H1 (cell line): ENCODE data around the gene CRY1. TPM values are rescaled to one million over a fixed set of nuclear protein-coding genes. Genes with fewer than 3 reads are reported as not detected.

Experiments
- CHD2 ChIP-seq: IDR thresholded peaks from 2 replicates; pipeline ENCODE4 v1.6.1; 2012; ENCODE audit warnings: low read length, improper control_type of control experiment
- CREB1 ChIP-seq: IDR thresholded peaks from 2 replicates; pipeline ENCODE4 v1.6.1; 2012; ENCODE audit warnings: inconsistent platforms
- EGR1 ChIP-seq: IDR thresholded peaks from 2 replicates; pipeline ENCODE4 v1.6.1; 2011; ENCODE audit warnings: low read depth, low read length, borderline replicate concordance
- FOSL1 ChIP-seq: IDR thresholded peaks from 2 replicates; pipeline ENCODE4 v1.6.1; 2011; ENCODE audit warnings: mild to moderate bottlenecking, low read depth, low read length, moderate library complexity; ENCODE audit not compliant: insufficient read depth
- JUND ChIP-seq: IDR thresholded peaks from 2 replicates; pipeline ENCODE4 v1.6.1; 2011; ENCODE audit warnings: mild to moderate bottlenecking, improper control_type of control experiment, low read length
- KDM1A ChIP-seq: fragments of 200-600, 300-600 bp; sonication (generic); IDR thresholded peaks from 2 replicates; pipeline ENCODE4 v1.7.1; 2016; ENCODE audit warnings: mild to moderate bottlenecking, low read length, borderline replicate concordance
- KDM5A ChIP-seq: fragments of 200-600 bp; IDR thresholded peaks from 2 replicates; pipeline ENCODE4 v1.7.1; 2012; ENCODE audit warnings: mild to moderate bottlenecking, low read length, inconsistent platforms, mixed read lengths
- SUZ12 ChIP-seq: fragments of 200-600 bp; sonication (generic); IDR thresholded peaks from 2 replicates; pipeline ENCODE4 v1.6.1; 2012; ENCODE audit warnings: mild to moderate bottlenecking, inconsistent platforms, low read length, moderate library complexity, mixed read lengths
- polyA plus RNA-seq, 7 experiments: library from polyadenylated mRNA; depleted of rRNA in 3 of 7; stranded (reverse) in 5 of 7; unstranded in 2 of 7; fragments of >200 nt in 5 of 7; fragments of 200-250 nt in 2 of 7; gene quantifications; 1 replicate in 5 of 7; 2 replicates in 1 of 7; 4 replicates in 1 of 7; pipeline versions ENCODE4 v1.2.1 to v1.2.3, GENCODE V29; 2011 to 2013; ENCODE audit warnings: missing spikeins in 2 of 7, mixed read lengths in 2 of 7
- total RNA-seq: library from RNA; stranded (reverse); fragmentation: NEBNext Ultra II Directional; extraction: Animal tissue kit (Norgen Biotek cat#: 25700); gene quantifications from 2 replicates; pipeline ENCODE4 v1.2.1, GENCODE V29; 2021

The CRY1 gene
- total and polyA plus RNA-seq, 2 of the 8 experiments (the other 6 are each of a cell fraction or from before 2014, with no cell fraction given), result 13.6 to 25.1 TPM

- TF ChIP-seq JUND (no peak), FOSL1 (no peak), SUZ12 (no peak), EGR1 (no peak), CREB1 (no peak), CHD2 (no peak), KDM1A (no peak), KDM5A (no peak)
- TF ChIP-seq, all 59 proteins: peak for 0
Measured at GRCh38 chr12:106974511-106974910, 118.8 kb downstream of the CRY1 start (continued).
